Mesothelial cell of epicardium (in vitro differentiated cells): ENCODE results near the gene CDH13. TPM values are rescaled to one million over a fixed set of nuclear protein-coding genes. Genes with fewer than 3 reads are reported as not detected.

Source experiments
- DNase-seq, 2 experiments: peaks; one replicate each; pipeline ENCODE4 v3.0.0; 2021; ENCODE audit warnings: low spot score in 2 of 2; ENCODE audit not compliant: unreplicated experiment in 2 of 2
- H3K27ac Mint-ChIP-seq: 2 replicates; pipeline ENCODE4 v1.8.0; 2021; ENCODE audit warnings: mixed read lengths
- H3K27me3 Mint-ChIP-seq: 2 replicates; pipeline ENCODE4 v1.8.0; 2021; ENCODE audit warnings: low read depth, mixed read lengths
- H3K36me3 Mint-ChIP-seq: 2 replicates; pipeline ENCODE4 v1.8.0; 2021; ENCODE audit warnings: mixed read lengths
- H3K4me1 Mint-ChIP-seq: 2 replicates; pipeline ENCODE4 v1.8.0; 2021; ENCODE audit warnings: mixed read lengths
- H3K4me3 Mint-ChIP-seq: 2 replicates; pipeline ENCODE4 v1.8.0; 2021; ENCODE audit warnings: mild to moderate bottlenecking, moderate library complexity, mixed read lengths
- H3K9me3 Mint-ChIP-seq: 2 replicates; pipeline ENCODE4 v1.8.0; 2021; ENCODE audit warnings: mixed read lengths
- total RNA-seq: library from RNA; stranded (reverse); gene quantifications from 3 replicates; pipeline ENCODE4 v1.2.1, GENCODE V29; 2021
- TF ChIP-seq, protein P1 (sequence below): fragments of 200-600 bp; sonication (generic); IDR thresholded peaks from one replicate; pipeline ENCODE4 v1.5.0; 2021; ENCODE audit warnings: antibody characterized with exemption; ENCODE audit not compliant: unreplicated experiment

Gene CDH13
- total RNA-seq, 1 donor from 2014 or later = 0.80 TPM

DNA sequence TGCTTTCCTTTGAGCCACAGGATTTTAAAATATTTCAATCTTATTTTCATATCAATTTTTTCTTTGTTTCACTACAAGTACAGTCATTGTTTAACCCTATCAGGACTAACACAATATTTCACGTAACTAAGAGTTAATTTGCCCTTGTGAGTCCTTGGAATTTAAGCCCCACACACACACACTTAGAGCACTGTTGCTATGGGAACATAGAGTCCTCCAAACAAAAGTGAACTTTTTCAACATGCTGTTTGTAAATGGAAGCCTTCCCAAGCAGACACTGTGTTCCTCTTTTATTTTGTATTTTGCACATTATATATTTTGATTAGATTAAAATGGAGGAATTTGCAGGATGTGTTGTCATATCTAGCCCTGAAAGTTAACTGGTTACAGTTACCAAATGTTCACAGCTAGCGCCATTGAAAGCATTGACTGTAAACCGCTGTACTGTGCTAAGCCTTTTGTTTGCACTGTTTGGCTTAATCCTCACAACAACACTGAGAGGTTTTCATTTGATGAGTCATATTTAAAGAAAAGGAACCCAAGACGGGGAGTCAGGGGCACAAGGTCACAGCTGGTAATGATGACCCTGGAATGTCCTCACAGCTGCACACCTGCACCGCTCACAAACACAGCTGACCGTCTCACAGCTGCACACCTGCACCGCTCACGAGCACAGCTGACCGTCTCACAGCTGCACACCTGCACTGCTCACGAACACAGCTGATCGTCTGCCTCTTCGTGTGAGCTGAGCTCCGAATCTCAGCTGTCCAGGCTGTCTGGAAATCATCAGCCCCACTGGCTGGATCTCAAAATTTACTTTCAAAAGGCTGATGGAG, 1187.3 kb downstream of the CDH13 start:
- TF ChIP-seq, protein P1, sequence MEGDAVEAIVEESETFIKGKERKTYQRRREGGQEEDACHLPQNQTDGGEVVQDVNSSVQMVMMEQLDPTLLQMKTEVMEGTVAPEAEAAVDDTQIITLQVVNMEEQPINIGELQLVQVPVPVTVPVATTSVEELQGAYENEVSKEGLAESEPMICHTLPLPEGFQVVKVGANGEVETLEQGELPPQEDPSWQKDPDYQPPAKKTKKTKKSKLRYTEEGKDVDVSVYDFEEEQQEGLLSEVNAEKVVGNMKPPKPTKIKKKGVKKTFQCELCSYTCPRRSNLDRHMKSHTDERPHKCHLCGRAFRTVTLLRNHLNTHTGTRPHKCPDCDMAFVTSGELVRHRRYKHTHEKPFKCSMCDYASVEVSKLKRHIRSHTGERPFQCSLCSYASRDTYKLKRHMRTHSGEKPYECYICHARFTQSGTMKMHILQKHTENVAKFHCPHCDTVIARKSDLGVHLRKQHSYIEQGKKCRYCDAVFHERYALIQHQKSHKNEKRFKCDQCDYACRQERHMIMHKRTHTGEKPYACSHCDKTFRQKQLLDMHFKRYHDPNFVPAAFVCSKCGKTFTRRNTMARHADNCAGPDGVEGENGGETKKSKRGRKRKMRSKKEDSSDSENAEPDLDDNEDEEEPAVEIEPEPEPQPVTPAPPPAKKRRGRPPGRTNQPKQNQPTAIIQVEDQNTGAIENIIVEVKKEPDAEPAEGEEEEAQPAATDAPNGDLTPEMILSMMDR = no peak
- DNase-seq = no peak
- H3K27me3 Mint-ChIP-seq = no peaks in the 10 kb centered on the region
- H3K4me3 Mint-ChIP-seq = peak overlapping the region; percentile 38
- H3K9me3 Mint-ChIP-seq = no peaks in the 10 kb centered on the region
- H3K4me1 Mint-ChIP-seq = peaks cover 31% of the 10 kb centered on the region
- H3K27ac Mint-ChIP-seq = peak overlapping the region; percentile 86
- peaks cover 6% of the 10 kb centered on the region for H3K36me3 Mint-ChIP-seq

DNA sequence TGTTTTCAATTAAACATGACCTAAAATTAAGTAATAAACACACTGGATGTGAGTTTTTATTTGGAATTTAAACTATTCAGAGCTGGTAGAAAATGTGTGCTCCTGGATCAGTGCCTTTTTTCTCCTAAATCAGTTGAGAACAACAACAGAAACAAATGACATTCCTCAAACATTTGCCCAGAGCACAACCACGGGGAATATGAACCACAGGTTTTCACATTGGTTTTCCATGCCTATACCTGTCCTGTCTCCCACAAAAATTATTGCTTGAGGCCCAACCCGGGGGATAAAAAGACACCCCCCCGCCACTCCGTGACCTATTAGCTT, 1187.9 kb downstream of the CDH13 start:
- Mint-ChIP-seq H3K4me3 (peak overlapping the region; percentile 38), H3K27me3 (no peaks in the 10 kb centered on the region), H3K9me3 (no peaks in the 10 kb centered on the region), H3K36me3 (peaks cover 4% of the 10 kb centered on the region), H3K27ac (peak overlapping the region; percentile 86), H3K4me1 (peaks cover 29% of the 10 kb centered on the region)
- DNase-seq = no peak
- TF ChIP-seq, protein P1 = no peak

DNA sequence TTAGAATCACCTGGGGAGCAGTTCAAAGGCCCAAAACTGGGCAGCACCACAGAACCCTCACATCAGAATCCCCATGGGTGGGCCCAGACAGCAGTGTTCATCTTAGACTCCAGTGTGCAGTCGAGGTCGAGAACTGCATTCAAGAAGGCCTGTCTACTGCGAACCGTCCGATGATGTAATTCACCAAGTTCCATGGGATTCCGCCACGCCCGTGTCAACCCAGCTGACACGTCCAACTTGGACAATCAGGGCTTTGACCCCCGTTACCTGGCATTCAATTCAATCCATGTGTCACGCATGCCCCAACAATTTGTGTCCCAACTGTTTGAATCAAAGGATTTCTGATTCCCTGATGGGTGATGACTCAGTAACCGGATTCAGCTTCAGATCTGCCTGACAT, 1190.3 kb downstream of the CDH13 start:
- DNase-seq = no peak
- Mint-ChIP-seq H3K27me3 (no peaks in the 10 kb centered on the region), H3K36me3 (no peaks in the 10 kb centered on the region), H3K4me3 (no peak overlapping the region), H3K27ac (no peak overlapping the region), H3K9me3 (no peaks in the 10 kb centered on the region), H3K4me1 (peaks cover 18% of the 10 kb centered on the region)
- TF ChIP-seq, protein P1 = no peak

DNA sequence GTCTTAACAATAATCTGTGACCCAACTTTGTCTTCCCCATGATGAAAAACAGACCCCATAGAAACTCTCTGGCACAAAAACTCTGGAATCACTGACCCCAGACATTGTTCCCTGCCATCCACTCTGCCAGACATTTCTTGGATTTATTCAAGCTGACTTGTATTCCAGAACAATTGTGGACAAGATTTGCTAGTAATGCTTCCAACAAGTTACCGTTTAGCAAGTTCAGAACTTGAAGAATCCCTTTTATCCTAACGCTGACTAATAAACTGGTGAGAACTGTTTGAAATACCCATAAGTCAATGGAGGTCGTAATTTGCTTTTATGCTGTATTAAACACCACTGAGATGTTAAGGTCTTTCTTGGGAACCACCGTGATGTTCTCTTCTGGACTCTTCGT, 1191.5 kb downstream of the CDH13 start:
- Mint-ChIP-seq H3K27ac (no peak overlapping the region), H3K27me3 (peaks cover 2% of the 10 kb centered on the region), H3K9me3 (no peaks in the 10 kb centered on the region), H3K36me3 (no peaks in the 10 kb centered on the region), H3K4me1 (peaks cover 18% of the 10 kb centered on the region), H3K4me3 (no peak overlapping the region)
- no peak for DNase-seq
- TF ChIP-seq, protein P1 = no peak

DNA sequence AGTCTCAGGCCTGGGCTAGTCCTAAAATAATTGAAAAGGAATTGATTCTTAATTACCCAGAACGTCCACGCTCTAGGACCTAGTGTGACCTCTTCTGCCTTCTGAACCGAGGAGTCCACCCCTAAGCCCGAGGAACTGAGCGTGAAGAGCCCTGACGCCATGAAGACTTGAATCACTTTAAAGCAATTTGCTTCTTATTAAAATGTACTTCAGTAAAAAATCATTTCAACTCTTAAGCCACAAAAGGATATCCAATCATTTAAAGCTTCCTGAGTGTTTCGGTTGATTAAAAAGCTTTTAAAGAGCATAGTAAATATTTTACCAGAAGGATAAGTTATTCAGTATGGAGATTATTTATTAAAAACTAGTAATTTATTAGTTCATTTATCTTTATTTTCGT, 1192.6 kb downstream of the CDH13 start:
- DNase-seq = no peak
- Mint-ChIP-seq H3K27me3 (peaks cover 2% of the 10 kb centered on the region), H3K4me3 (no peak overlapping the region), H3K9me3 (no peaks in the 10 kb centered on the region), H3K36me3 (no peaks in the 10 kb centered on the region), H3K27ac (no peak overlapping the region), H3K4me1 (peaks cover 9% of the 10 kb centered on the region)
- TF ChIP-seq, protein P1 = no peak
